GM12878 (cell line): Measurements from ENCODE around the gene PACS2. TPM values are rescaled to one million over a fixed set of nuclear protein-coding genes. Genes with fewer than 3 reads are reported as not detected.

Source experiments
- CBX5 ChIP-seq: sonication (generic); IDR thresholded peaks from 2 replicates; pipeline ENCODE4 v1.6.1; 2016; ENCODE audit warnings: low read depth, moderate library complexity, mild to moderate bottlenecking, inconsistent platforms
- CREM ChIP-seq: IDR thresholded peaks from 2 replicates; pipeline ENCODE4 v1.6.1; 2014; ENCODE audit warnings: antibody characterized with exemption, low read depth
- E4F1 ChIP-seq: fragments of 450-650 bp; IDR thresholded peaks from 2 replicates; pipeline ENCODE4 v1.6.1; 2018; ENCODE audit warnings: borderline replicate concordance, mild to moderate bottlenecking; ENCODE audit not compliant: partially characterized antibody
- FOS ChIP-seq: IDR thresholded peaks from 3 replicates; pipeline ENCODE4 v1.6.1; 2011; ENCODE audit warnings: borderline replicate concordance; ENCODE audit not compliant: insufficient read length; ENCODE audit errors: extremely low read depth
- FOXK2 ChIP-seq: fragments of 450-650 bp; IDR thresholded peaks from 2 replicates; pipeline ENCODE4 v1.6.1; 2017; ENCODE audit warnings: mild to moderate bottlenecking, moderate library complexity
- IKZF1 ChIP-seq: fragments of 450-650 bp; conservative IDR thresholded peaks from 2 replicates; pipeline ENCODE4 v1.6.1; 2017; ENCODE audit warnings: antibody characterized with exemption, mild to moderate bottlenecking
- IKZF2 ChIP-seq, 2 experiments: fragments of 450-650 bp; IDR thresholded peaks; 2 replicates each; pipeline ENCODE4 v1.6.1; 2017; ENCODE audit warnings: mild to moderate bottlenecking in 2 of 2, moderate library complexity in 2 of 2
- KDM1A ChIP-seq: fragments of 200-600 bp; sonication (generic); IDR thresholded peaks from 2 replicates; pipeline ENCODE4 v1.6.1; 2016; ENCODE audit warnings: borderline replicate concordance
- MLLT1 ChIP-seq: fragments of 450-650 bp; IDR thresholded peaks from 2 replicates; pipeline ENCODE4 v1.6.1; 2016; ENCODE audit warnings: mild to moderate bottlenecking
- MXI1 ChIP-seq: fragments of 150-350 bp; IDR thresholded peaks from 2 replicates; pipeline ENCODE4 v1.6.1; 2011; ENCODE audit warnings: low read depth, mild to moderate bottlenecking, inconsistent platforms, low read length, improper control_type of control experiment
- NFXL1 ChIP-seq: fragments of 450-650 bp; IDR thresholded peaks from 2 replicates; pipeline ENCODE4 v1.6.1; 2017; ENCODE audit warnings: antibody characterized with exemption, mild to moderate bottlenecking, borderline replicate concordance
- NR2C1 ChIP-seq: fragments of 450-650 bp; IDR thresholded peaks from 2 replicates; pipeline ENCODE4 v1.6.1; 2017; ENCODE audit warnings: antibody characterized with exemption, mild to moderate bottlenecking, moderate library complexity
- NR2F1 ChIP-seq: fragments of 450-650 bp; conservative IDR thresholded peaks from 2 replicates; pipeline ENCODE4 v1.6.1; 2017; ENCODE audit warnings: mild to moderate bottlenecking
- PRDM15 ChIP-seq: fragments of 450-650 bp; formaldehyde crosslinking; IDR thresholded peaks from 2 replicates; pipeline ENCODE4 v1.4.0; 2020; ENCODE audit warnings: mild to moderate bottlenecking, moderate library complexity
- RBBP5 ChIP-seq: fragments of 200-600 bp; sonication (generic); conservative IDR thresholded peaks from 2 replicates; pipeline ENCODE4 v1.6.1; 2016
- RFX5 ChIP-seq: IDR thresholded peaks from 2 replicates; pipeline ENCODE4 v1.6.1; 2011; ENCODE audit warnings: low read depth, low read length, improper control_type of control experiment
- SIN3A ChIP-seq: IDR thresholded peaks from 2 replicates; pipeline ENCODE4 v1.6.1; 2012; ENCODE audit warnings: low read depth, low read length, improper control_type of control experiment
- SMAD5 ChIP-seq: IDR thresholded peaks from 2 replicates; pipeline ENCODE4 v1.6.1; 2016; ENCODE audit warnings: antibody characterized with exemption, low read depth
- SMC3 ChIP-seq: IDR thresholded peaks from 2 replicates; pipeline ENCODE4 v1.6.1; 2011; ENCODE audit warnings: low read length, improper control_type of control experiment, borderline replicate concordance
- ZNF622 ChIP-seq: fragments of 450-650 bp; IDR thresholded peaks from 2 replicates; pipeline ENCODE4 v1.6.1; 2017; ENCODE audit warnings: mild to moderate bottlenecking, inconsistent platforms
- polyA plus RNA-seq, 11 experiments: library from polyadenylated mRNA; depleted of rRNA in 4 of 11; unstranded in 6 of 11; stranded (reverse) in 5 of 11; fragments of >200 nt; fragmentation: Nextera tagmentation in 4 of 11; fragmentation: Illumina TruSeq in 1 of 11; extraction: Ambion mirVana in 4 of 11; extraction: Trizol in 1 of 11; gene quantifications; 1 replicate in 1 of 11; 2 replicates in 10 of 11; pipeline versions ENCODE4 v1.2.1 to v1.2.3, GENCODE V29; 2011 to 2016; ENCODE audit warnings: inconsistent platforms in 2 of 11, missing spikeins in 2 of 11, low read depth in 1 of 11
- total RNA-seq, 4 experiments: library from RNA; depleted of rRNA in 3 of 4; stranded (reverse); fragments of >200 nt in 3 of 4; fragmentation: Illumina TruSeq in 1 of 4; extraction: Trizol in 1 of 4; gene quantifications; 2 replicates each; pipeline versions ENCODE4 v1.2.1 to v1.2.3, GENCODE V29; 2013 to 2021
- TF ChIP-seq, protein P1 (sequence below): fragments of 150-350 bp; IDR thresholded peaks from 2 replicates; pipeline ENCODE4 v1.6.1; 2016; ENCODE audit warnings: low read depth, low read length

PACS2 gene
- total and polyA plus RNA-seq, 10 of the 15 experiments (the other 5 are each of a cell fraction or from before 2014, with no cell fraction given): 0.21 to 37.3 (median 9.4) TPM

- TF ChIP-seq NFXL1 (0 out of 2 replicates have a peak, but pooled peaks have one; percentile 30), RBBP5 (no peak), MLLT1 (no peak), NR2F1 (peak; percentile 83), ZNF622 (no peak), KDM1A (no peak), PRDM15 (CRISPR knock-in tag) (no peak), FOS (no peak), SMC3 (no peak), IKZF2 (IDR thresholded peaks at IDR 0.05) (no peak), CREM (0 out of 2 replicates have a peak, but pooled peaks have one; percentile 17), RFX5 (no peak), CBX5 (no peak), SMAD5 (0 out of 2 replicates have a peak, but pooled peaks have one; percentile 53), NR2C1 (peak; percentile 48; the same call in 1 of the 2 replicates), IKZF1 (peak; percentile 83), E4F1 (peak; percentile 56), FOXK2 (no peak), SIN3A (no peak), MXI1 (no peak)
- TF ChIP-seq, protein P1, sequence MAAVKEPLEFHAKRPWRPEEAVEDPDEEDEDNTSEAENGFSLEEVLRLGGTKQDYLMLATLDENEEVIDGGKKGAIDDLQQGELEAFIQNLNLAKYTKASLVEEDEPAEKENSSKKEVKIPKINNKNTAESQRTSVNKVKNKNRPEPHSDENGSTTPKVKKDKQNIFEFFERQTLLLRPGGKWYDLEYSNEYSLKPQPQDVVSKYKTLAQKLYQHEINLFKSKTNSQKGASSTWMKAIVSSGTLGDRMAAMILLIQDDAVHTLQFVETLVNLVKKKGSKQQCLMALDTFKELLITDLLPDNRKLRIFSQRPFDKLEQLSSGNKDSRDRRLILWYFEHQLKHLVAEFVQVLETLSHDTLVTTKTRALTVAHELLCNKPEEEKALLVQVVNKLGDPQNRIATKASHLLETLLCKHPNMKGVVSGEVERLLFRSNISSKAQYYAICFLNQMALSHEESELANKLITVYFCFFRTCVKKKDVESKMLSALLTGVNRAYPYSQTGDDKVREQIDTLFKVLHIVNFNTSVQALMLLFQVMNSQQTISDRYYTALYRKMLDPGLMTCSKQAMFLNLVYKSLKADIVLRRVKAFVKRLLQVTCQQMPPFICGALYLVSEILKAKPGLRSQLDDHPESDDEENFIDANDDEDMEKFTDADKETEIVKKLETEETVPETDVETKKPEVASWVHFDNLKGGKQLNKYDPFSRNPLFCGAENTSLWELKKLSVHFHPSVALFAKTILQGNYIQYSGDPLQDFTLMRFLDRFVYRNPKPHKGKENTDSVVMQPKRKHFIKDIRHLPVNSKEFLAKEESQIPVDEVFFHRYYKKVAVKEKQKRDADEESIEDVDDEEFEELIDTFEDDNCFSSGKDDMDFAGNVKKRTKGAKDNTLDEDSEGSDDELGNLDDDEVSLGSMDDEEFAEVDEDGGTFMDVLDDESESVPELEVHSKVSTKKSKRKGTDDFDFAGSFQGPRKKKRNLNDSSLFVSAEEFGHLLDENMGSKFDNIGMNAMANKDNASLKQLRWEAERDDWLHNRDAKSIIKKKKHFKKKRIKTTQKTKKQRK: no peak
These were observed 83.6 kb downstream of the PACS2 start, which contains the start of gene TEX22 (continued) for GRCh38 chr14:105398044-105398725.
